NCI-H446 treated with DMSO at 0.1 percent for 48 hours (cell line): ENCODE measurements around the gene WT1.
"Not testable (repeated sequence)": the region's sequence is repeated elsewhere in the genome, so short reads cannot be mapped to it uniquely, and the experiment has no call there.

Experiments
- DNase-seq: peaks from one replicate; lab custom pipeline; 2025; lab: John Stamatoyannopoulos, UW

WT1 gene

DNA sequence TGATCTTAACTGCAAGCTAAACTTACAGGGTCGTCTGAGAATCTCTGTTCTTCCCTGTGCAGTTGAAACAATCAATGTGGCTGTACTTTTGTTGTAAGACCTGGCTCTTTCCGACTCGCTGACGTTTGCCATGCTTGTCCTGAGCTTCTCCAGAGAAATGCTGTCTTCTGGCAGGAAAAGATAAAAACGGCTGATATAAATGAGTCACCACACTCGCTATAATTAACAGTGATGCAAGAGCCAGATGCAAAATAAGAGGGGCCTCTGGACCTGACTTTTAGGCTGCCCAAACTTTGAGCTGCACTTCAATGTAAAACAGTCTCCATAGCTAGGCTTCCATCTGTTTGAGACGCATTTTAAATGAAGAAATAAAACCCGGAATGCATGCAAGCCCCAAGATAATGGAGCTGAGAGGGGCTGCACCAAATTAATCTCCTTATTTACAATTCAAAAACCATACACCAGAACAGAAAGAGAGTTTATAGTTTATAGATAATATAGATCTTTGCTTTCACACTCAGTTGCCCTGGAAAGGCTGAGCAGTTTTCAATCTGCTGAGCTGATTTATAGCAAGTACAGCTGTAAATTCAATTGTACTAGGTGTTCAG is 48.5 kb downstream of the WT1 start:
- DNase-seq: no peak

- DNase-seq: no peak
Measured at GRCh38 chr11:32385998-32386397, 49.3 kb downstream of the WT1 start.

GRCh38 chr11:32382339-32383049 is 52.8 kb downstream of the WT1 start:
- DNase-seq: no peak

GRCh38 chr11:32381179-32381578 is 54.2 kb downstream of the WT1 start:
- no peak for DNase-seq

DNA sequence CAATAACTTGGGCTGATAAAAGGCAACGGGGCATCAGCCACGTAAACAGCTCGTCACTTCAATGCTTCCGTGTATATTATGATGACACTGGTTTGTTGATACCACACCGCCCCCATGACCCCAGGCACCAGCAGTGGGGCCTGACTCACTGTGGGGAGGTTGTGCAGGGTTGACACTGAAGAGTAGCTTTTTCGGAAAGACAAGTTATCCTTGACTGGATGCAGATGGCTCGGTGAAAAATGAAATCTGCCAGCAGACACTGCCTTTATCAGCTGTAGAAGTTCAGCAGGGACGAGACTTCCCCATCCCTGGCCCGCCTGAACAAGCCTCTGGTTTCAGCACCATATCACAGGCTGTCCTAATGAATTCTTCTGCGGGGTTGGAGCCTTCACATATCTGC is 55.6 kb downstream of the WT1 start:
- no peak for DNase-seq

DNA sequence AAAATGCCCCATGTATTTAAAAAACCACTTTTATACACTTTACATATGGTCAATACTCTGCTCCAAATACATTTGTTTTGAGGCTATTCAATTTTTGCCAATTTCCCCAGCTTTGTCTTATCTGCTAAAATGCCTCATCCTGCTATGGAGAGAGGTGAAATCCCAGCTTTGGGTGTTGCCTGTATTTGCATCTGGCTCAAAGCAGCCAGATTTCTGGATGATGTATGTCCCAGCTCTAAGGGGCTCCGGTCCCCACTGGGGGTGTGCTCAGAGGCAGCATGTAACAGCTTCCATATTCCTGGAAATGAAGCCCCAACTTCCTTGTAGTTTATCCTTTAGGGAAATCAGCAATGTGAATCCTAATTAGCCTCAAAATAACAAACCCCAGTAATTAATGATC is 59.5 kb downstream of the WT1 start:
- no peak for DNase-seq

DNA sequence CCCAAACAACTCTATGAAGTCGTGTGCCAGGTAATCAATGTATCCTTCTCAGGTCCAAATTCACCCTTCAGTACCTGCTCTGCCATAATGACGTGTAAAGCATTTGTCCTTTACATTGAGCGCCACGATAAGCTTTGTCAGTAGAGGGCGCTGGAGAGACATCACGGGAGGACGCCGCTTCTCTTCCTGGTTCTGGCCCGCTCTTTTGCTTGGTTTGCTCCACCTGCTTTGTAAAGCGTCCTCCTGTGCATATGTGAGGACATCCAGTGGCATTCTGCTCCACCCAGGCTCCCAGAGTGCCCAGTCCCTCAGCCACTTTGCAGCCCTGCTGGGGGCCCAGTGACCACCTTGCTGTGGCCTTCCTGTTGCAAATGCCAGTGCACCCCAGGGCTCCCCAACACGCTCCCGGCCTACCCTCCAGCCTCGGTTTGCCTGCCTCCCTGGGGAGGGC is 61.1 kb downstream of the WT1 start:
- no peak for DNase-seq

GRCh38 chr11:32369987-32370386 is 65.4 kb downstream of the WT1 start:
- not testable (repeated sequence) for DNase-seq

GRCh38 chr11:32366666-32367065 is 68.7 kb downstream of the WT1 start:
- no peak for DNase-seq

DNA sequence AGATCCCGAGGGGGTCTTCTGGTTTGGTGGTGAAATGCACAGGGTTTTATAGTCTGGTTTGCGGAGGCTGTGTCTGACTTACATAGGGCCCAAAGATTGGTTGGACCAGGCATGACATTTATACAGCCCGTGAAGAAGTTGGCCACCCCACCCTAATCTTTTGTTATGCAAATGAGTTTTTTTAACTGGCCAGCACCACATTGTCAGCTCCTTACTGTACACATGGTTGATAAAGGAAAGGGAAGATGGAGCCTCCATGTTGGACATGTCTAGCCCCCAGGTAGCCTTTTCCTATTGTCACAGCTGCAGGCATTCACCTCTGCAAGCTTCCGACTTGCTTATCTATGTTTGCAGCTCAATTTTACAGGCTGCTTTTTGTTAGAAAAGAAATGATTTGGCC is 70.1 kb downstream of the WT1 start:
- DNase-seq: no peak

DNA sequence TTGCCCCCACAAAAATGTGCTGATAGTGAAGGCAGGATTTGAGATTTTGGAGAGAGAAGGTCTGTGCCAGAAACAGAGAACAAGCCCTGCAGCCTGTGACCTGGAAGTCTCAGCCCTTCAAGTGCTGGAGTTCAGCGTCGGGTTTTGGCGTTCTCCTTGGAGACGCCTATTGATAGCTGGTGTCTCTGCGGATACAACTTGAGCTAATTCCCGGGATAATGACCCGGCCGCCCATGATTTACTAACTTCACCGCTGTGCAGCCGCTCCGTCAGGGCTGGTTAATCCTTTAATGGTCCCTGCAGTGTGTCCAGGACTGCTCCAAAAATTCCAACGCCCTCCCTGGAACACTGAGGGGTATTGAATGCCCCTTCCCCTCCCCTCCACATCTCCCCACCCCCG is 76.6 kb downstream of the WT1 start:
- DNase-seq: no peak

GRCh38 chr11:32353884-32354283 is 81.5 kb downstream of the WT1 start:
- no peak for DNase-seq

DNA sequence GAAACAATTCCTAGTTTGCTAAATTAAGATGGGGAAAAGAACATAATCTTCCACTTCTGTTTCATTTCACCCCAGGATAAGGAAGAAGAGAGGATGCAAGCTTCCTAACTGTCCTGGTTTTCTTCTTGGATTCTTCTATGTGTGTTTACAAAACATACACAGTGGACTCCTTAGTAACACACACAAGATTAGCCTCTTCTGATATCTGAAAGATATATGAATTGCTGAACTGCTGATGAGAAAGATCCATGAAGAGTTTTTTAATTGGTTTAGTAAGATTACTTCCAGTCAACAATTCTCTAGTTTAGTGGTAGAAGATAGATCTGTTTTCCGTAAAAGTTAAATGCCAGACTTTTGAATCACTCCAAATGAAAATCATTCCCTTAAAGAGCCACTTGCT is 86.8 kb downstream of the WT1 start:
- no peak for DNase-seq

GRCh38 chr11:32344946-32345345 is 90.4 kb downstream of the WT1 start:
- DNase-seq: no peak

DNA sequence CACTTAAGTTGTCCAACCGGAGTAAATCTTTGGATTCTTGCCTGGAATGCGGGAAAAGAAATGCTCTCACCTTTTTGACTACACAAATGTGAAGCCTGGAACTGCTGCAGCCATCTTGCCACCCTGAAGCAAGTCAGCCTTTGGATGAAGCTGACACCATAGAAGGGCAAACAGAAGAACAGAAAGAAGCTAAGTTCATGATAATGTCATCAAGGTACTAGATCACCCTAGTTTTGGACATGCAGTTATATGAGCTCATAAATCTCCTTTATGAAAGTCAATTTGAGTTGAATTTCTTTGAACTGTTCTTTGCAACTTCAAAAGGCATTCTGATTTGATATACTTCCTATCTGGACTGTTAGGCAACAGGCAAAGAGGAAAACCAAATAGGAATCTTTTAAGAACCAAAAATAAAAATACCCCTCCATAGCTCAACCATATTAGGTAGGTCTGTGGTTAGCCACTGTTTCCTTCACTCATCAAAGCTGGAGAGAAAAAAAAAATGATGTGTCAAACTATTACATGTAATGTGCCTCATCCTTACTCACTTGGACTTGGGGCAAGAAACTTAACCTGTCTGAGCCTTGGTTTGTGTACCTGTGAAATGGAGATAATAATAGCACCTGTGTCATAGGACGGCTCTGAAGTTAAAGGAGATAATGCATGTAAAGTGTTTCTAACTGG is 91.9 kb downstream of the WT1 start:
- no peak for DNase-seq

- no peak for DNase-seq
Measured at GRCh38 chr11:32341620-32342613, 93.4 kb downstream of the WT1 start.

DNA sequence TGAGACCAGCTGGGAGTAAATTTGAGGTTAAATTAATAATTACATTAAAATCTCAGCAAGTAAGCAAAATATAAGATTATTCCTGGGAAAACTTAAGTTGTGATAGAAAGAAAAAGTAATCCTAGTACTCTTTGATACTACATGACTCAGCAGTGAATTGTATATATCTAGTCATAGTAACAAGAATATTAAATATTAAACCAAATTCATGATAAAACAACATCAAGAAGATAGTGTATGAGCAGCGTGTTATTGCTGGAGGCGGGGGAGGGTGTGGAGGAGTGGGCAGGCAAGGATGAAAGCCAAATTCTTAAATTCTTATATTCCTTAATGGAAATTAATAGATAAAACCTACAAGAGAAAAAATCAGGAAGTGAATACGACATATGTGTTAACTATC is 95.2 kb downstream of the WT1 start:
- no peak for DNase-seq
